IMR-90 (cell line): ENCODE measurements around the gene OR2T35. TPM values are rescaled to one million over a fixed set of nuclear protein-coding genes. Genes with fewer than 3 reads are reported as not detected.

Experiments
- ATAC-seq: fragments of 200-7000 bp; cut with Tn5 transposase; 2 replicates; pipeline ENCODE4 v1.9.1; 2020; ENCODE audit warnings: low read depth, mild to moderate bottlenecking, moderate library complexity
- BruUV-seq: library from RNA; stranded (reverse); fragments of 400-500 nt; replicated peaks from 2 replicates; lab custom pipeline; 2021; lab: Mats Ljungman, UMichigan
- CTCF ChIA-PET: fragments of 300-600 bp; formaldehyde crosslinking; extraction: SDS; loops from one replicate; lab custom pipeline; 2021; ENCODE audit warnings: antibody characterized with exemption; lab: Yijun Ruan, JAX
- POLR2A ChIA-PET: fragments of 300-600 bp; sonication (Branson Sonifier 250); formaldehyde crosslinking; loops from one replicate; lab custom pipeline; 2022; ENCODE audit warnings: antibody characterized with exemption; ENCODE audit not compliant: unreplicated experiment; lab: Charles Lee
- DNase-seq: peaks from one replicate; pipeline ENCODE4 v3.0.0; 2013
- H2AFZ ChIP-seq: replicated peaks from 2 replicates; pipeline ENCODE3; 2013; ENCODE audit warnings: low read length, mild to moderate bottlenecking; ENCODE audit not compliant: poor library complexity
- H2AK5ac ChIP-seq: 2 replicates; pipeline ENCODE4 v1.6.1; 2013; ENCODE audit warnings: low read depth, low read length, inconsistent platforms
- H2AK9ac ChIP-seq: replicated peaks from 2 replicates; pipeline ENCODE3; 2013; ENCODE audit warnings: mild to moderate bottlenecking, low read depth, low read length, moderate library complexity; ENCODE audit not compliant: poor library complexity
- H2BK120ac ChIP-seq: 2 replicates; pipeline ENCODE4 v1.6.1; 2013; ENCODE audit warnings: low read depth, low read length, inconsistent platforms
- H2BK15ac ChIP-seq: 3 replicates; pipeline ENCODE4 v1.6.1; 2013; ENCODE audit warnings: low read depth, low read length, inconsistent platforms
- H2BK20ac ChIP-seq: 2 replicates; pipeline ENCODE4 v1.6.1; 2013; ENCODE audit warnings: low read depth, mild to moderate bottlenecking, inconsistent platforms, low read length, moderate library complexity
- H2BK5ac ChIP-seq: 2 replicates; pipeline ENCODE4 v1.6.1; 2013; ENCODE audit warnings: mild to moderate bottlenecking, low read depth, low read length, inconsistent platforms; ENCODE audit not compliant: poor library complexity, severe bottlenecking
- H3K14ac ChIP-seq: replicated peaks from 2 replicates; pipeline ENCODE4 v1.6.1; 2013; ENCODE audit warnings: low read depth, low read length, inconsistent platforms
- H3K18ac ChIP-seq: 2 replicates; pipeline ENCODE4 v1.6.1; 2013; ENCODE audit warnings: low read depth, low read length, control low read depth
- H3K23ac ChIP-seq: 2 replicates; pipeline ENCODE4 v1.6.1; 2013; ENCODE audit warnings: low read depth, low read length, inconsistent platforms
- H3K27ac ChIP-seq: 2 replicates; pipeline ENCODE4 v1.5.1; 2013; ENCODE audit warnings: mild to moderate bottlenecking, control low read depth, low read length; ENCODE audit not compliant: insufficient read depth
- H3K27me3 ChIP-seq: 2 replicates; pipeline ENCODE4 v1.6.1; 2013; ENCODE audit warnings: low read length; ENCODE audit not compliant: control insufficient read depth, insufficient read depth
- H3K36me3 ChIP-seq: 2 replicates; pipeline ENCODE4 v1.6.1; 2013; ENCODE audit warnings: low read length, mixed read lengths; ENCODE audit not compliant: control insufficient read depth, insufficient read depth
- H3K4ac ChIP-seq: 2 replicates; pipeline ENCODE4 v1.6.1; 2013; ENCODE audit warnings: low read depth, low read length, inconsistent platforms
- H3K4me1 ChIP-seq: 2 replicates; pipeline ENCODE4 v1.6.1; 2013; ENCODE audit warnings: low read length, mixed read lengths; ENCODE audit not compliant: control insufficient read depth, insufficient read depth
- H3K4me2 ChIP-seq: 2 replicates; pipeline ENCODE4 v1.6.1; 2013; ENCODE audit warnings: low read depth, mild to moderate bottlenecking, control low read depth, low read length, moderate library complexity
- H3K4me3 ChIP-seq: 2 replicates; pipeline ENCODE4 v1.5.1; 2013; ENCODE audit warnings: low read depth, mild to moderate bottlenecking, control low read depth, low read length, moderate library complexity; ENCODE audit not compliant: insufficient read depth
- H3K56ac ChIP-seq: 2 replicates; pipeline ENCODE4 v1.6.1; 2013; ENCODE audit warnings: low read length, inconsistent platforms; ENCODE audit not compliant: insufficient read depth; ENCODE audit errors: extremely low read depth
- H3K79me1 ChIP-seq, 2 experiments: 2 replicates each; pipeline ENCODE4 v1.6.1; 2013; ENCODE audit warnings: low read length in 2 of 2, inconsistent platforms in 1 of 2, low read depth in 1 of 2
- H3K9ac ChIP-seq: 2 replicates; pipeline ENCODE4 v1.6.1; 2013; ENCODE audit warnings: low read depth, low read length, control low read depth
- H3K9me1 ChIP-seq: 2 replicates; pipeline ENCODE4 v1.6.1; 2013; ENCODE audit warnings: low read length, inconsistent platforms; ENCODE audit not compliant: insufficient read depth
- H3K9me3 ChIP-seq: 2 replicates; pipeline ENCODE4 v1.6.1; 2013; ENCODE audit warnings: low read length; ENCODE audit not compliant: control insufficient read depth, insufficient read depth
- H4K20me1 ChIP-seq: 2 replicates; pipeline ENCODE4 v1.6.1; 2013; ENCODE audit warnings: low read length, inconsistent platforms; ENCODE audit not compliant: insufficient read depth
- H4K5ac ChIP-seq: 2 replicates; pipeline ENCODE4 v1.6.1; 2013; ENCODE audit warnings: mild to moderate bottlenecking, low read depth, low read length, control low read depth
- H4K8ac ChIP-seq, 2 experiments: 2 replicates each; pipeline ENCODE4 v1.6.1; 2013; ENCODE audit warnings: low read depth in 2 of 2, low read length in 2 of 2, control low read depth in 1 of 2, inconsistent platforms in 1 of 2
- H4K91ac ChIP-seq: 2 replicates; pipeline ENCODE4 v1.6.1; 2013; ENCODE audit warnings: low read depth, low read length, inconsistent platforms; ENCODE audit not compliant: insufficient read depth
- BHLHE40 ChIP-seq: fragments of 150-350 bp; IDR thresholded peaks from 2 replicates; pipeline ENCODE4 v1.6.1; 2016; ENCODE audit warnings: mild to moderate bottlenecking, low read depth, low read length
- CEBPB ChIP-seq: IDR thresholded peaks from 2 replicates; pipeline ENCODE4 v1.6.1; 2012; ENCODE audit warnings: low read depth, low read length, improper control_type of control experiment
- CHD1 ChIP-seq: IDR thresholded peaks from 2 replicates; pipeline ENCODE4 v1.6.1; 2012; ENCODE audit warnings: low read depth, low read length, improper control_type of control experiment
- FOS ChIP-seq: fragments of 150-350 bp; IDR thresholded peaks from 2 replicates; pipeline ENCODE4 v1.6.1; 2016; ENCODE audit warnings: low read depth, low read length
- MAFK ChIP-seq: IDR thresholded peaks from 2 replicates; pipeline ENCODE4 v1.6.1; 2012; ENCODE audit warnings: low read depth, low read length, improper control_type of control experiment
- MAZ ChIP-seq: IDR thresholded peaks from 2 replicates; pipeline ENCODE4 v1.6.1; 2012; ENCODE audit warnings: low read depth, mild to moderate bottlenecking, low read length, improper control_type of control experiment, moderate library complexity, borderline replicate concordance
- MXI1 ChIP-seq: IDR thresholded peaks from 2 replicates; pipeline ENCODE4 v1.6.1; 2012; ENCODE audit warnings: low read depth, mild to moderate bottlenecking, low read length, moderate library complexity, borderline replicate concordance
- NFE2L2 ChIP-seq: fragments of 150-350 bp; IDR thresholded peaks from 2 replicates; pipeline ENCODE4 v1.6.1; 2016; ENCODE audit warnings: low read depth, mild to moderate bottlenecking, low read length
- POLR2A ChIP-seq: IDR thresholded peaks from 2 replicates; pipeline ENCODE4 v1.6.1; 2012; ENCODE audit warnings: mild to moderate bottlenecking, low read depth, low read length
- RAD21 ChIP-seq: IDR thresholded peaks from 2 replicates; pipeline ENCODE4 v1.6.1; 2012; ENCODE audit warnings: low read length, improper control_type of control experiment
- RCOR1 ChIP-seq: IDR thresholded peaks from 2 replicates; pipeline ENCODE4 v1.6.1; 2012; ENCODE audit warnings: mild to moderate bottlenecking, low read length, improper control_type of control experiment; ENCODE audit not compliant: insufficient replicate concordance
- RFX5 ChIP-seq: IDR thresholded peaks from 2 replicates; pipeline ENCODE4 v1.8.0; 2012; ENCODE audit warnings: low read depth, mild to moderate bottlenecking, low read length, moderate library complexity
- SMC3 ChIP-seq: fragments of 150-350 bp; IDR thresholded peaks from 2 replicates; pipeline ENCODE4 v1.6.1; 2016; ENCODE audit warnings: low read depth, mild to moderate bottlenecking, antibody characterized with exemption, low read length, moderate library complexity
- USF2 ChIP-seq: fragments of 150-350 bp; IDR thresholded peaks from 2 replicates; pipeline ENCODE4 v1.6.1; 2017; ENCODE audit warnings: mild to moderate bottlenecking, antibody characterized with exemption, low read length, low read depth
- WGBS, 2 experiments: methylation state at CpG; one replicate each; pipeline versions ENCODE4 v1.1.5 to v1.1.7; 2013; ENCODE audit warnings: missing lambda C conversion rate in 2 of 2; ENCODE audit not compliant: insufficient read length in 1 of 2; ENCODE audit errors: extremely low coverage in 2 of 2; 5-methylcytosine and 5-hydroxymethylcytosine counted together
- dilution Hi-C: fragments of 300-500 bp; cut with HindIII; formaldehyde crosslinking; loops from one replicate; pipeline ENCODE4 v1.14.3; 2018; ENCODE audit warnings: low sequenced_read_pairs; ENCODE audit not compliant: unreplicated experiment
- in situ Hi-C: fragments of 300-500 bp; cut with MboI; formaldehyde crosslinking; loops from 3 replicates; pipeline ENCODE4 v1.14.3; 2019; ENCODE audit warnings: low sequenced_read_pairs, inconsistent platforms, mixed read lengths
- intact Hi-C: fragments of 100-400 bp; cut with micrococcal nuclease; formaldehyde crosslinking; loops from 2 replicates; pipeline ENCODE4 v1.10.0; 2022
- polyA plus RNA-seq, 3 experiments: library from polyadenylated mRNA; depleted of rRNA; stranded (reverse); fragments of >200 nt; gene quantifications; 2 replicates each; pipeline ENCODE4 v1.2.3, GENCODE V29; 2012; ENCODE audit warnings: low replicate concordance in 1 of 3
- total RNA-seq: library from RNA; depleted of rRNA; stranded (reverse); fragments of >200 nt; gene quantifications from 2 replicates; pipeline ENCODE4 v1.2.3, GENCODE V29; 2012
- TF ChIP-seq, protein P1 (sequence below): conservative IDR thresholded peaks from 2 replicates; pipeline ENCODE4 v1.5.1; 2012; ENCODE audit warnings: mild to moderate bottlenecking, low read depth, low read length, improper control_type of control experiment
- TF ChIP-seq, protein P2 (sequence below): fragments of 150-350 bp; IDR thresholded peaks from 2 replicates; pipeline ENCODE4 v1.6.1; 2016; ENCODE audit warnings: low read depth, mild to moderate bottlenecking, low read length, moderate library complexity, borderline replicate concordance

OR2T35 gene
- total and polyA plus RNA-seq, 2 of the 4 experiments (the other 2 are of a cell fraction), result not detected

DNA sequence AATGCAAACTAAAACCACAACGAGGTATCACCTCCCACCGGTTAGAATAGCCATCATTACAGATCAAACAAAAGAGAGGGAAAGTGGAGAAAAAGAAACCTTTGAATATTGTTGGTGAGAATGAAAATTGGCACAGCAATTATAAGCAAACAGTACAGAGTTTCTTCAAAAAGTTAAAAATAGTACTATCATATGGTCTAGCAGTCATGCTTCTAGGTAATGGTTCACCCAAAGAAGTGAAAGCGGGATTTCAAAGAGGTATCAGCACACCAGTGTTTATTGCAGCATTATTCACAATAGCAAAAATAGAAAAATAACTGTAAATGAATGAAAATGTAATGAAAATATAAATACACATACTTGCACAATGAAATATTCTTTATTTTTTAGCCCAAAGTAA lies 55.7 kb downstream of the OR2T35 start:
- intact Hi-C loops, result no loop called here
- in situ Hi-C loops, result no loop called here
- ATAC-seq (no peak), DNase-seq (no peak)
- Histone ChIP-seq H3K36me3 (no peaks in the 10 kb centered on the region), H3K4me1 (no peaks in the 10 kb centered on the region), H2BK15ac (no peak overlapping the region), H3K9ac (no peak overlapping the region), H4K8ac (no peak overlapping the region), H2BK120ac (no peak overlapping the region), H3K4me3 (no peak overlapping the region), H3K14ac (no peak overlapping the region), H4K91ac (no peak overlapping the region), H3K4me2 (no peak overlapping the region), H4K5ac (no peak overlapping the region), H2BK20ac (no peak overlapping the region), H4K20me1 (no peaks in the 10 kb centered on the region), H2AFZ (no peak overlapping the region), H2AK5ac (no peak overlapping the region), H3K4ac (no peak overlapping the region), H3K23ac (no peak overlapping the region), H3K9me3 (peaks cover 3% of the 10 kb centered on the region; the same call in 1 of the 2 replicates), H3K27ac (no peak overlapping the region), H3K18ac (no peak overlapping the region), H3K56ac (no peak overlapping the region), H2AK9ac (no peak overlapping the region), H3K9me1 (no peaks in the 10 kb centered on the region), H3K79me1 (no peaks in the 10 kb centered on the region), H3K27me3 (no peaks in the 10 kb centered on the region), H2BK5ac (no peak overlapping the region)
- ChIA-PET POLR2A (no interaction called here), CTCF (no interaction called here)
- dilution Hi-C loops, result no loop called here
- no CpG with 5 or more reads among the region's 3 CpGs for WGBS, 2 experiments
- no peak for TF ChIP-seq MXI1
- no peak for TF ChIP-seq RCOR1
- no peak for TF ChIP-seq CEBPB
- TF ChIP-seq USF2, result no peak
- TF ChIP-seq, protein P1, sequence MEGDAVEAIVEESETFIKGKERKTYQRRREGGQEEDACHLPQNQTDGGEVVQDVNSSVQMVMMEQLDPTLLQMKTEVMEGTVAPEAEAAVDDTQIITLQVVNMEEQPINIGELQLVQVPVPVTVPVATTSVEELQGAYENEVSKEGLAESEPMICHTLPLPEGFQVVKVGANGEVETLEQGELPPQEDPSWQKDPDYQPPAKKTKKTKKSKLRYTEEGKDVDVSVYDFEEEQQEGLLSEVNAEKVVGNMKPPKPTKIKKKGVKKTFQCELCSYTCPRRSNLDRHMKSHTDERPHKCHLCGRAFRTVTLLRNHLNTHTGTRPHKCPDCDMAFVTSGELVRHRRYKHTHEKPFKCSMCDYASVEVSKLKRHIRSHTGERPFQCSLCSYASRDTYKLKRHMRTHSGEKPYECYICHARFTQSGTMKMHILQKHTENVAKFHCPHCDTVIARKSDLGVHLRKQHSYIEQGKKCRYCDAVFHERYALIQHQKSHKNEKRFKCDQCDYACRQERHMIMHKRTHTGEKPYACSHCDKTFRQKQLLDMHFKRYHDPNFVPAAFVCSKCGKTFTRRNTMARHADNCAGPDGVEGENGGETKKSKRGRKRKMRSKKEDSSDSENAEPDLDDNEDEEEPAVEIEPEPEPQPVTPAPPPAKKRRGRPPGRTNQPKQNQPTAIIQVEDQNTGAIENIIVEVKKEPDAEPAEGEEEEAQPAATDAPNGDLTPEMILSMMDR, result no peak
- TF ChIP-seq SMC3, result no peak
- TF ChIP-seq, protein P2, sequence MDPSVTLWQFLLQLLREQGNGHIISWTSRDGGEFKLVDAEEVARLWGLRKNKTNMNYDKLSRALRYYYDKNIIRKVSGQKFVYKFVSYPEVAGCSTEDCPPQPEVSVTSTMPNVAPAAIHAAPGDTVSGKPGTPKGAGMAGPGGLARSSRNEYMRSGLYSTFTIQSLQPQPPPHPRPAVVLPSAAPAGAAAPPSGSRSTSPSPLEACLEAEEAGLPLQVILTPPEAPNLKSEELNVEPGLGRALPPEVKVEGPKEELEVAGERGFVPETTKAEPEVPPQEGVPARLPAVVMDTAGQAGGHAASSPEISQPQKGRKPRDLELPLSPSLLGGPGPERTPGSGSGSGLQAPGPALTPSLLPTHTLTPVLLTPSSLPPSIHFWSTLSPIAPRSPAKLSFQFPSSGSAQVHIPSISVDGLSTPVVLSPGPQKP, result no peak
- no peak for TF ChIP-seq BHLHE40
- no peak for TF ChIP-seq NFE2L2
- no peak for TF ChIP-seq MAZ
- TF ChIP-seq RAD21, result no peak
- no peak for TF ChIP-seq RFX5
- no peak for TF ChIP-seq CHD1
- no peak for TF ChIP-seq FOS
- no peak for TF ChIP-seq POLR2A
- no peak for TF ChIP-seq MAFK
- BruUV-seq, result no TSS peak
